ENCODE results near the gene TFPI. TPM values are rescaled to one million over a fixed set of nuclear protein-coding genes. Genes with fewer than 3 reads are reported as not detected.

TFPI gene
- total RNA-seq, 1 donor from 2014 or later: 9.1 TPM

DNA sequence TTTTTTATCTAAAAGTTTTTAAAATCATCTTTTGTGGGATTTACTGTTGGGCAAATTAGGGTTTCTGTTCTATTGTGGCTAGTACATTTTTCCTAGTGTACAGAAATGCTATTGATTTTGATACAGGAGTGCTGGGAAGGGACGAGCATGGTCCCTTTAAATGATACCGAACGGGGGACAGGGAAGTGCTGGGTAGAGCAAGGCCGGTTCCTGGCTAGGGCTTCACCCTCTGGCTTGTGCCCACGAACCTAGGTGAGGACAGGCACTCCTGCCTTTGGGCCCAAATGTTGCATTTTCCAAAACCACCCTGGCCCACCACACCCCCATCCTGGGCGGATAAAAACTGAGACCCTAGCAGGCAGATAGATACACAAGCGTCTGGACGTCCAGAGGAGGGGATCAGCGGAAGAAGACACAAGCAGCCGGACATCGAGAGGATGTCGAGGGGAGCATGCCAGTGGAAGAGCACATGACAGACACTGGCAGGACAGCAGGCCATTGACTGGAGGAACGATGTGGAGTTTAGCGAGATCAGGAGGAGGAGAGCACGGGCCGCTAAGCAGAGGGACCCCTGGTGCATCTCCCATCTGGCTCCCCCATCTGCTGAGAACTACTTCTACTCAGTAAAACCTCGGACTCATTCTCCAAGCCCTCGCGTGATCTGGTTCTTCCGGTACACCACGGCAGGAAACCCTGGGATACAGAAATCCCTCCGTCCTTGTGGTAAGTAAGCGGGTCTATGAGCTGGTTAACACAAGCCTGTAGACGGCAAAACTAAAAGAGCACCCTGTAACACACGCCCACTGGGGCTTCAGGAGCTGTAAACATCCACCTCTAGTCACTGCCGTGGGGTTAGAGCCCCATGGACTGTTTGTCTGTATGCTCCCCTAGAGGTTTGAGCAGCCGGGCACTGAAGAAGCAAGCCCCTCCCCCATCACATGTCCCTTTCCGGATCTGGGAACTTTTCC, 92.7 kb downstream of the TFPI start:
- peak; percentile 20 for ATAC-seq

- no peak for ATAC-seq
Observed at GRCh38 chr2:187459256-187459655, 95.0 kb downstream of the TFPI start.

DNA sequence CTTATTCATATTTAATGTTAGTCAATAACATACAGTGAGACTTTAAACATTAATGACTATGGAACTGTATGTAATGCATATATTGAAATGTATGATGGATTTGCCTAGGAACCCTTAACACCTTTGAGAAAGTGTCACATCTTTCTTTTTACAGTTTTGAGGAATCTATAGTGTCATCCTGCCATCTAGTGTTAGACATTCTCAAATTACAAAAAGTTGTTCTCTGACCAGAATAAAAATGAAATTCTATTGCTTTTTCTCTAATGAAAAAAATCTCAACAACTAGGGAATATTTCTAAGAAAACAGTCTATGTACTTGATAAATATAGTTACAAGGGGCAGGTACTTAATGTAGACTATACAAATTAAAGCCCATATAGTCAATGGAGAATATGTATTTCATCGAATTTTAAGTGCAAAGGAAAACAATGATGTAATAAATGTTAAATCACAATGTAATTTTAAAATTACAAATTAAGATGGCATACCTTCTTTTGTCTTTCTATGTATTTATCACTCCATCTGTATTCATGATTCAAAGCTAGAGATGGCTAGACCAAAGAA, 101.1 kb downstream of the TFPI start:
- no peak for ATAC-seq

GRCh38 chr2:187451510-187451909, 102.7 kb downstream of the TFPI start:
- no peak for ATAC-seq

DNA sequence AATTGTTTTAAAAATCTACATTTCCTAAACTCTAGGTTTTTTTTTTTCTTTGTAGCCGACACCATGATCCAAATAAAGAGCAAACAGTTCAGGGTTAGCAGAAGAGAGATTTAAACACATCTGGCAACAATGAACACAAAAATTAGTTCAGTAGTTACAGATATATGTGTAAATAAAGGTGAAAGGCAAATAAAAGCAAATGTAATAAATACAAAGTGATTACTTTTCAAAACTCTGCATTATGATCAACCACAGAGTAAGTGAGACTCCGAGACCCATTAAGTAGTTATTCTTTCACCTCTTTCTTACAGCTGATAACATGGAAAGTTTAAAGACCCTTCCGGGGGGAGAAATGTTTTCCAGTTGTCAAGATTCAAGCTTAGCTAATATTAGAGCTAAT, 106.9 kb downstream of the TFPI start:
- no peak for ATAC-seq

- no peak for ATAC-seq
Observed at GRCh38 chr2:187446711-187447110, 107.5 kb downstream of the TFPI start.

DNA sequence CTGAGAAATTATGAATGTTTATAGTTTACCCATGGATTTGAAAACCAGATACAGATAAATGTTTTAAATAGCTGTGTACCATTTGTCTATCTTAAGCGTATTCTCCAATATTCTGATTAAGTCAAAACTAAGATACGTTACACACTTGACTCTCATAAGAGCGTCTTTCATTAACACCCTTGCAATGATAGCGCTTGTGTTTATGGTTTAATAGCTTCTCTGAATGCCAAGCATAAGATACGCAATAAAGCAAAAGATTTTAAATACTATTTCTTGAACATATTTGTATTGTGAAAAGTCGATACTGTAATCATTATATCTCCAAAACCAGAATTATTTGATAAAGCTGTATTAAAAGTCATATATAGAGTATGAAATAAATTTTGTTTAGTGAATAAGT, 109.2 kb downstream of the TFPI start:
- no peak for ATAC-seq

GRCh38 chr2:187442778-187443177, 111.5 kb downstream of the TFPI start:
- no peak for ATAC-seq

GRCh38 chr2:187442378-187442777, 111.9 kb downstream of the TFPI start:
- no peak for ATAC-seq

DNA sequence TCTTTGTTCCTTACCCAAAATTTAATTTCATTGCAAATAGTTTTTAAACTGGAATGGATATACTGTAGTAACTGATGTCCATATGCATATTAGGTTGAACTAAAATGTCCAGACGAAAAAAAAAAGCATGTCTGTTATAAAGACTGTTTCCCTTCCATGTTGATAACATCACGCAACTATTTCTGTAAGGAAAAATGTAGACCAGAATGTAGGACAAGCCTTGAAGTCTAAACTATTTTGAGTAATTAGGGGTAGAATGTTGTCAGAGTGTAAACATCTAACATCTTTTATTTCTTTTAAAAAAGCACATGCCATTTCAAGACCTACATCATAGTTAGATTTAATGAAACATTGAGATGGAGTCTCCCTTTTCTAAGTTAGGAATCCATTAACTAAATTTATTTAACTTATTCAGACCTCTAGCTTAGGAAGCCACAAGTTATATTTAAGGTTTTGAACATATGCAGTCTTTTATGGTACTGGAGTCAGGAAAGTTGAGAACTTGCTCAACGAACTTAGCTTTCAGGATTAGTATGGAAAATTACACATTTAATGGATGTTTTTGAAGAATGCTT, 114.0 kb downstream of the TFPI start:
- no peak for ATAC-seq

DNA sequence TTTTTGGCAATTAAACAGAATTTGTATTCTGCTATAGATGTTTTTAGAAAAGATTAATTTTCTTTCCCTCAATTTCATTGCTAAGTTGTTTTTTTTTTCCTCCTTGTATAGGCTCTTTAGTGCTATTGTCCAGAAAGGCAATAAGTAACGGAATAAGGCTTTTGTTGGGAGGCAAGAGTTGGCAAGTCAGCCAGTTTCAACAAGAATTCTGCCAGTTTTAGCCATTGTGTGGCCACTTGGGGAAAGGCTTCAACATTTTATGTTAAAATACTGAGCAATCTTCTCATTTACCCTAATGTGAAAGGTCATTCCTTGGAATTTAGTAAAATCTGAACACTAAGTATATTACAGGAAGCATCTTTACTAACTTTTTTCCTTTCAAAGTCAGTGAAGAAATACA, 115.8 kb downstream of the TFPI start:
- no peak for ATAC-seq

GRCh38 chr2:187435756-187436155, 118.5 kb downstream of the TFPI start:
- no peak for ATAC-seq

- no peak for ATAC-seq
Observed at GRCh38 chr2:187435078-187435477, 119.2 kb downstream of the TFPI start.

GRCh38 chr2:187434342-187434785, 119.9 kb downstream of the TFPI start:
- no peak for ATAC-seq

GRCh38 chr2:187431911-187432310, 122.3 kb downstream of the TFPI start:
- ATAC-seq: no peak

- ATAC-seq: peak; percentile 82
Observed at GRCh38 chr2:187429989-187430388, 124.2 kb downstream of the TFPI start.

DNA sequence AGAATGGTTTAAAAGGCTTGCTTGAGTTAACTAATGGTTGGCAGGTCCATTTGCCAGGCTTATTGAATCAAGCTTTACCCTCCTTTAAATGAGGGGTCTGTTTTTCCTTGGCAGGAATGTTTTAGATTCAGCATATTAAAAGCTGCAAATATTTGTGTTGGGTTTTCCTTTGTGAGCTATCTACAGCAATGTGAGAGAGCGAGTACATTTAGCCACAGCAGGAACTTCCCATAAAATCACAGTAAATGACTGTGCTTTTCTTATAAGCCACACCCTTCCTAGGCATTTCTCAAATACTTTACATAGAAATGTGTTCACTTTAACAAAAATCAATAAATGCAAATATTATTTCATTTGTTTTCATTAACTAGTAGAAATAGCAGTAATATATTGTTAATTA, 130.1 kb downstream of the TFPI start:
- ATAC-seq: no peak

DNA sequence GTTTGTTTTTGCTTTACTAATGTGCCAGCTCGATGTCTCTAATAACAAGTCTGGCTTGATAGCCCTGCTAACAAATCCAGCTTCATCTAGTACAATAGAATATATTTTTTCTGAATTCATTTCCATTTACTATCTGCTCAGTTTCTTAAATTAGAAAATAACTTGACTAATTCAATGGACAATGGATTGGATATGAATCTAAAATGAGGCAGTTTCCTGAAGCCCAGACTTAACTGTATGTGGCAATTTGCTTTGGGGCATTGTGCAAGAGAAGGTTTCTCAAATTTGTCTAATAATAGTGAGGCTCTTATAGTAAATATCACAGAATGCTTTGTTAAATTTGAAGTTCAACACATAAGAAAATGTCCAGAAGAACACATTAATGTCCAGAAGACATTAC, 132.0 kb downstream of the TFPI start:
- ATAC-seq: no peak

DNA sequence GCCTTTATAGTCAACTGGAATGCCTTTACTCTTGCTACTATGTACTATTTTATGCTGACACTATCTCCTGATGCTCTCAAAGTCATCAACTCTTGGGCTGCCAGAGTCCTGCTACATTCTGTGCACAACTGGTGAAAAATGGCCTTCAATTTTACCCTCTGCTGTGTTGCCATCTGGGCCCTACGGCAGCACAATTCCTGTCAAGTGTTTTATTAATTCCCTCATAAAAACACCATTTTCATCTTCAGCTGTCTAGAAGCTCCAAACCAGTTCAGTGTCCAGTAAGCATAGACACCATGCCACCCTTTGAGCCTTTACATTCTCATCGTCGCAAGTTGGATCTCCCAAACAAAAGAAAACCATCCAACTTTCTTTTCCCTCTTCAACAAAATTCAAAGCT, 132.7 kb downstream of the TFPI start:
- no peak for ATAC-seq

DNA sequence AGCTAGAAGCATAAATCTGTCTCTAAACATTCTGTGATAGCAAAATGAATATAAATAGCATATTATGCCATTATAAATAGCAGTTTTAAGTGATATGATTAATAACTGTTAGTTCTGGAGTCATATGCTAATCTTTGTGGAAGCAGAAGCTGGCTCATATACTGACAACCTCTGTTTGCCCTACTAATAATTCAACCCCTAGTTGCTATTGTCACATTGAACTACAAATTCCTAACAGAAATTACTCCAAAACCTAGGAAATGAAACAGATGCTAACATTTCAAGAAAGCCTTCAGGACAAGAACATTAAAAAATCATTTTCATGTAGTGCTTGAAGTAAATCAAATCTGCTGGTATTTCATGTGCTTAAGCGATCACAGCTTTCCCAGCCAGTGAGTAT, 134.4 kb downstream of the TFPI start:
- ATAC-seq: no peak

- no peak for ATAC-seq
Observed at GRCh38 chr2:187415449-187415848, 138.8 kb downstream of the TFPI start.

Measured in esophagus mucosa (tissue), 1 donor.